ENCODE data around the gene DIAPH2. TPM values are rescaled to one million over a fixed set of nuclear protein-coding genes. Genes with fewer than 3 reads are reported as not detected.

DIAPH2 gene
- total RNA-seq, 1 donor from 2014 or later: 34.7 TPM

- no peak for DNase-seq (ENCODE audit: extremely low read depth, low read depth, low spot score)
Observed at GRCh38 chrX:97628807-97629596, 944.4 kb downstream of the DIAPH2 start.

- DNase-seq (ENCODE audit: extremely low read depth, low read depth, low spot score): no peak
Observed at GRCh38 chrX:97629597-97629985, 944.9 kb downstream of the DIAPH2 start.

DNA sequence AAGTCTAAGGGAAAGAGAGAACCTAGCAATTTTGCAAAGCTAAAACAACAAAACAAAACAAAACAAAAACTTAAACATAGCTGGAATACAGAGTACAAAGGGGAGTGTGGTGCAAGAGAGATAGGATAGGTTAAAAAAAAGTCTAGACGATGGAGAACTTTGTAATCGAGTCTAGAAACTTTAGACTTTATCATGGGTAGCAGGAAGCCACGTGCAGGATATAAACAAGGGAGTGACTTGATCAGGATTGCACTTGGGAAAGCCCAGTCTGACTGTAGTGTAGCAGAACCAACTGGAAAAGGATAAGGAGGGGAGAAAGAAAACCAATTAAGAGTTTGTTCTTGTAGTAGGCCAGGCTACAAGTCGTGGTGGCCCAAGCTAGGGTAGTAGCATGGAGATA is 949.2 kb downstream of the DIAPH2 start:
- DNase-seq (ENCODE audit: extremely low read depth, low read depth, low spot score): no peak

DNA sequence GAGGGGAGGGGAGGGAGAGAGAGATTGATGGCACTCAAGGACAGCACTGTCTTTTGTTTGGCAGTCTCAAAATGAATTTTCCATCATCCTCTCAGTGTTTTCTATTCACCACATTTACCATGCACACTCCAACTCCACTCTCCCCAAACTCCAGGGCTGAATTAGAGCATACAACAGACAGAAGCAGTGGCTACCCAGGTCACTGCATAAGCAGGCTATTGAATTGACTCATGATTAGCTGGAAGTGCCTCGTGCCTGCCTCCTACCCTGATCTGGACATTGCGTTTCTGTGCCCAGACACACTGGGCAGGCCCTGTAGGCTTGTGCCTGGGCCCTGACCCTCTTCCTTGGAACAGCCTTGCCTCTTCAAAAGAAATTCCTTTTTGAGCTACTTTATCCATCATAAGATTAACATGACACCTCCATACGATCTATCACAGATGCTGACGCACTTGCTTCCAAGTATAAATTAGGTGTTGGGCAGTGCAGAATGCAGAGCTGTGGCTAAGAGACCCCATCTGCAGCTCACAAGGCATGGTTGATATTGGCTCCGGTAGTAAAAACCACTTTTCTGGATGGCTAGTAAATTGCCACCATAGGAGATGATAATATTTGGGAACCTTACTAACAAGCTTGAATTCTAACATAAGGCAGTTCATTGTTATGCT is 952.0 kb downstream of the DIAPH2 start:
- DNase-seq (ENCODE audit: extremely low read depth, low read depth, low spot score): no peak

GRCh38 chrX:97637289-97637688 is 952.6 kb downstream of the DIAPH2 start:
- no peak for DNase-seq (ENCODE audit: extremely low read depth, low read depth, low spot score)

DNA sequence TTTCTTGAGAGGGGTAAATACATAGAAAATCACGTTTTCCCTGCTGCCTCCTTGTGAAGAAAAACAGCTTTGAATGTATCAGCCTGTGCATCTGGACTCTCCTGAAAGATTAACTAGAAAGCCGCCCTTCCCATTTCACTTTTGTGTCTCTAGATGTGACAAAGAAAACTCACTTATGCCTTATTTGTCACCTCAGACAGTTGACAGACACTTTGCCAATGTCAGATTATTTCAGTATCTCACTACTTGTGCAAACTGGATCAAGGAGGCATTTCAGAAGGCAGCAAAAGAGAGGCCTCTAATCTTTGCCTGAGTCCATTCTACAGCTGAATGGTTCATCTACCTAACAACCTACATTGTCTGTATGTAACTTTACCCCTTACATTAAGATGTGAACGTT is 954.0 kb downstream of the DIAPH2 start:
- DNase-seq (ENCODE audit: extremely low read depth, low read depth, low spot score): no peak

DNA sequence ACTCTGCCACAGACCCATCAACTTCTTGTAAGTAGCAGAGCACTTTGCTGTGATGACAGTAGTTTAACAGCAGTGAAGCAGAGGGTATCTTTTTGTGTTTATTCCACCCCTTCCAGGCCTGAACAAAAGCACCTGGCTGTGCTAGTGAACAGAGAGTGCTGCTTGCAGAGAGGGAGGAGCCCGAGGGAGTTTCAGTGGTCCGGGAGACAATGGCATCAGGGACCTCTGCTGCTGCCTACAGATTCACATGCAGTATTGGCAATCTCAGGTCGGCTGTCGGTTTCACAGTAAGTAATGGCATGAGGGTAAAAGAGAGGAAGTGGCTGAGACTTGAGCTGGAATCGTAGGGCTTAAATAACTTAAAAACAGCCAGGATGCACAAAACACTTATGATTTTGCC is 954.9 kb downstream of the DIAPH2 start:
- no peak for DNase-seq (ENCODE audit: extremely low read depth, low read depth, low spot score)

Other genes with a start within 250 kb of the DIAPH2 start
- 0.87 and 2.3 TPM in 2 replicates for gene RPA4, start 199.1 kb downstream of the DIAPH2 start, total RNA-seq